ENCODE data around the gene UBL3. TPM values are rescaled to one million over a fixed set of nuclear protein-coding genes. Genes with fewer than 3 reads are reported as not detected.

Gene UBL3
- total RNA-seq, 4 donors from 2014 or later, result 18.2 to 37.5 (median 25.8) TPM

DNA sequence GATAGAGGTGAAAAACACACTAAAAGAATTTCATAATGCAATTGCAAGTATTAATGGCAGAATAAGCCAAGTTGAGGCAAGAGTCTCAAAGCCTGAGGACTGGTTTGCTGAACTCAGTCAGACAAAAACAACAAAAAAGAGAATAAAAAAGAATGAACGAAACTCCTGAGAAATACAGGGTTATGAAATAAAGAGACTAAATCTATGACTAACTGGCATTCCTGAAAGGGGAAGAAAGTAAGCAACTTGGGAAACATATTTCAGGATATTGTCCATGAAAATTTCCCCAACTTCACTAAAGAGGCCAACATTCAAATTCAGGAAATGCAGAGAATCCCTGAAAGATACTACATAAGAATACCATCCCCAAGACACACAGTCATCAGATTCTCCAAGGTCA, 47.8 kb downstream of the UBL3 start:
- DNase-seq, result no peak
- Histone ChIP-seq H3K9me3 (no peaks in the 10 kb centered on the region), H3K4me3 (no peak overlapping the region), H3K27ac (no peak overlapping the region), H3K27me3 (no peaks in the 10 kb centered on the region), H3K4me1 (no peaks in the 10 kb centered on the region), H3K36me3 (no peaks in the 10 kb centered on the region)
- TF ChIP-seq CTCF (IDR thresholded peaks at IDR 0.05), result no peak
- TF ChIP-seq POLR2A (IDR thresholded peaks at IDR 0.05), result no peak

- Histone ChIP-seq H3K4me1 (no peaks in the 10 kb centered on the region), H3K27me3 (no peaks in the 10 kb centered on the region), H3K9me3 (no peaks in the 10 kb centered on the region), H3K4me3 (no peak overlapping the region), H3K36me3 (no peaks in the 10 kb centered on the region), H3K27ac (no peak overlapping the region)
- TF ChIP-seq POLR2A (IDR thresholded peaks at IDR 0.05), result no peak
- no peak for TF ChIP-seq CTCF (IDR thresholded peaks at IDR 0.05)
- no peak for DNase-seq
These were observed 48.6 kb downstream of the UBL3 start for GRCh38 chr13:29801737-29802305.

- no peaks in the 10 kb centered on the region for H3K36me3 ChIP-seq
These were observed 49.3 kb downstream of the UBL3 start for GRCh38 chr13:29801102-29801501.

GRCh38 chr13:29800687-29801086, 49.7 kb downstream of the UBL3 start:
- H3K4me1 ChIP-seq, result no peaks in the 10 kb centered on the region
- H3K9me3 ChIP-seq, result no peaks in the 10 kb centered on the region
- TF ChIP-seq CTCF (IDR thresholded peaks at IDR 0.05), result no peak
- TF ChIP-seq POLR2A (IDR thresholded peaks at IDR 0.05), result no peak
- H3K4me3 ChIP-seq, result no peak overlapping the region
- no peak overlapping the region for H3K27ac ChIP-seq
- no peaks in the 10 kb centered on the region for H3K36me3 ChIP-seq
- H3K27me3 ChIP-seq, result no peaks in the 10 kb centered on the region
- DNase-seq, result no peak

More at GRCh38 chr13:29801102-29801501, 49.3 kb downstream of the UBL3 start:
- Histone ChIP-seq H3K4me3 (no peak overlapping the region), H3K4me1 (no peaks in the 10 kb centered on the region), H3K27ac (no peak overlapping the region), H3K27me3 (no peaks in the 10 kb centered on the region), H3K9me3 (no peaks in the 10 kb centered on the region)
- no peak for DNase-seq
- TF ChIP-seq POLR2A (IDR thresholded peaks at IDR 0.05), result no peak
- TF ChIP-seq CTCF (IDR thresholded peaks at IDR 0.05), result no peak

DNA sequence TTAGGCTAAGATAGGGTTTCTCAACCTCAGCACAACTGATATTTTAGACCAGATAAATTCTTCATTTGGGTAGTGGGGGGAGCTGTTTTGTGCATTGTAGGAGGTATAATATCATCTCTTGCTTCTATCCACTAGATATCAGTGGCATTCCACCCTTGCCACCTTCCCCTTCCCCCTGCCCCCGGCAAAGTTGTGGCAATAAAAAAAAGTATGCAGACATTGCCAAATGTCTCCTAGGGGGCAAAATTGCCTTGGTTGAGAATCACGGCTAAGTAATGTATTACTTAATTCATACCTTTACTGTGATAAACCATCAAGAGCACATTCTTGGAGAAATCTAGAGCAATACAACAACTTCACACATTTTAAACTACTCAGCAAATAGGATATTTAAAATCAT, 51.4 kb downstream of the UBL3 start:
- no peaks in the 10 kb centered on the region for H3K4me1 ChIP-seq
- H3K9me3 ChIP-seq, result no peaks in the 10 kb centered on the region
- no peaks in the 10 kb centered on the region for H3K36me3 ChIP-seq
- no peak overlapping the region for H3K27ac ChIP-seq
- TF ChIP-seq CTCF (IDR thresholded peaks at IDR 0.05) (no peak), POLR2A (IDR thresholded peaks at IDR 0.05) (no peak)
- no peaks in the 10 kb centered on the region for H3K27me3 ChIP-seq
- no peak for DNase-seq
- no peak overlapping the region for H3K4me3 ChIP-seq

All from Peyer's patch (tissue), 4 donors.